GM18498 (cell line): Measurements from ENCODE around the gene FTO.

Experiments
- ATAC-seq: cut with Tn5 transposase; IDR thresholded peaks from one replicate; pipeline ENCODE4 v1.9.1; 2021; ENCODE audit warnings: mild to moderate bottlenecking, moderate library complexity; ENCODE audit not compliant: unreplicated experiment

FTO gene

DNA sequence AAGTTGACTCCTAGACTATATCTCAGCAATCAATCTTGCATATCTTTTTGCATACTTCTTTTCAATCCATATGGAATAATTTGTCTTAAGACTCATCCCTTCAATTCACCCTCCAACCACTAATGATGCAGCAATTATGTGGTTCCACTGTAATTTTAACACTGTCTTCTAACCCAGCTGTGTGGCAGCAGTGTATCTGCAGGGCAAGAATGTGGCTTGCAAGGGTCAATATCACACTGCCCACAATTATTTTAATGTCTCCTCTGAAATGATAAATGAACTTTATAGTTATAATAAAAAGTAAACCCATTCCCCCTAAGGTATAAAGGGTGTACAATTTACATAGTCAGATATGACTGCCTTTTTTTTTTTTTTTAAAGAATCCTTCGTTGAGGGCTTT, 48.6 kb downstream of the FTO start:
- no peak for ATAC-seq

- ATAC-seq, result no peak
Observed at GRCh38 chr16:53753431-53753830, 49.5 kb downstream of the FTO start.

DNA sequence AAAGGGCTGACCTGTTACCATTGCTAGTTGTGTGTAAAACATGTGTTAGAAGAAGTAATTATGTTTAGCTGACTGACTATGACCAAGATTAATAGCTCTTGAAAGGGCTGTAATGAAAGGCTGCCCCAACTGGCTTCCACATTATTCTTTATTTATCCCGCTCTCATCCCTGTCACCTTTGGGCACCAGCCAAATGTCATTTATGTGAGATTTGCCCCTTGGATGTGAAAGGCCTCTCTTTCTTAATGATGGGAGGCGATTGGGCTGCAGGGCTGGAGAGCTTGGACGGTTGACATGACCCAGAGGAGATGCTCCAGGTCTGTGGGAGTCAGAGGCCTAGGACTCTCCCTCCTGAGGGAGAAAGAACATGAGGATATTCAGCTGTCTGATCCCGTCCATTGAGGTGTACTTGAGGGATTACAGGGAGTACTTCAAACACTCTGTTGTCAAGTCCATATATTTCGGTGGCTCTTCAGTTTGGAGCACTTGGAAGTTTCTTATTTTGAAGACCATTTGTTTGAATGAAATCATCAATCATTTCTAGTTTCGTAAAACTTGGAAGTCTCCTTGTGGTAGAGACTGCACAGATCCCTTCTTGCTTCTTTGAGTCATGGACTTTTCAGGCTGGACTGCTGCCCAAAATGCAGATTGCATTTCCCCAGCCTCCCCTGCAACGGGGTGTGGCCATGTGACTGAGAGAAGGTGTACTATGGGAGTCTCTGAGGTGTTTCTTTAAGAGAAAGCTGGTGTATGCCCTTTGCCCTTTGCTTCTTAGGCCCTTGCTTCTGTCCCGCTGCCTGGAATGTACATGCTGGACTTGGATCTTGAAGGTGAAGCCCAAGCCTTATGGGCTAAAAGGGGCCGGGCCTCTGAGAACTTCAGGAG, 51.3 kb downstream of the FTO start:
- no peak for ATAC-seq

GRCh38 chr16:53756275-53756996, 52.5 kb downstream of the FTO start:
- no peak for ATAC-seq

DNA sequence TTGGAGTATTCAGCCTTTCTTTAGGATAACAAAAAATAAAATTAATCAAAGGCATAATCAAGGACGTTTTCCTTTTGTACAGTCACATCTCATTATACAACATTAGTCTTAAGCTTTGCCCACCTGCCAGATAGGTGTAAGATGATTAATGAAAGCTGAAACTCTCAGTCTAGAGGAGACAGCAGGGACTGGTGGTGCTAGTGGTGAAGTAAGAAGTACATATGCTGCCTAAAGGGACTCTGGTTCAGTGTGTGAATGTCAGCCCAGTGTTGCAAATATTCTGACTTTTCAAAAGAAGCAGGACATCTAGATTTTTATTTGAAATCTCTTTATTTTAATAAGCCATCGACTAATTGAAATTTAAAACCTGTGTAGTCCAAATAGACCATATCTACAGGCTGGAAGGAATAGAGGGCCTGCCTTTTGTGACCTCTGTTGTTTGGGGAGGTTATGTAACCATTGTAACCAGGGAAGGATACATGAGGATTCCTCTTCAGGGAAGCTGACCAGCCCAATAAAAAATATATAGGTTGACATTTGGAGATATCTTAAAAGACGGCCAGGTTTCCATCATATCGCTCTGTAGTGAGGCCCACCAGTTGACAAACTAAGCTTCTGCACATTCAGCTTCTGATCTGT, 54.1 kb downstream of the FTO start:
- ATAC-seq, result no peak

GRCh38 chr16:53761962-53762703, 58.2 kb downstream of the FTO start:
- ATAC-seq, result no peak

GRCh38 chr16:53766304-53767016, 62.5 kb downstream of the FTO start:
- ATAC-seq, result no peak

- no peak for ATAC-seq
Observed at GRCh38 chr16:53768167-53768566, 64.2 kb downstream of the FTO start.

DNA sequence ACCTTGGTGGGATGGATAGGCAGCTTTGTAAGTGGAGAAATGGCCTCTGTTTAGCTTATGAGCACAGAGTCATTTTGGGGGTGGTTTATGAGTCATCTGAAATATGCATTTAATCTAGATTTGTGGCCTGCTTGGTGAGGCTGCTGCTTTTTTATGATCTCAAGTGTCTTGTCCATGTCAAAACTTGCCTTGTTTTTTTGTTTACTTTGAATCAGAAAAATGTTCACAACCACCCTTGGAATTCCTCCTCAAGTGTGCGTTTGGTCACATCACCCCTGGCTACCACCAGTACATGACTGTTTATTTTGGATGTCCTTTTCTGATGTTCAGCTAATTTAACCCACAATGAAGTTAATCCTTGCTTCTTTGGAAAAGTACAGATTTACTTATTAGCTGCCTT, 64.6 kb downstream of the FTO start:
- no peak for ATAC-seq

- no peak for ATAC-seq
Observed at GRCh38 chr16:53769185-53769584, 65.2 kb downstream of the FTO start.

GRCh38 chr16:53769787-53770186, 65.8 kb downstream of the FTO start:
- no peak for ATAC-seq

DNA sequence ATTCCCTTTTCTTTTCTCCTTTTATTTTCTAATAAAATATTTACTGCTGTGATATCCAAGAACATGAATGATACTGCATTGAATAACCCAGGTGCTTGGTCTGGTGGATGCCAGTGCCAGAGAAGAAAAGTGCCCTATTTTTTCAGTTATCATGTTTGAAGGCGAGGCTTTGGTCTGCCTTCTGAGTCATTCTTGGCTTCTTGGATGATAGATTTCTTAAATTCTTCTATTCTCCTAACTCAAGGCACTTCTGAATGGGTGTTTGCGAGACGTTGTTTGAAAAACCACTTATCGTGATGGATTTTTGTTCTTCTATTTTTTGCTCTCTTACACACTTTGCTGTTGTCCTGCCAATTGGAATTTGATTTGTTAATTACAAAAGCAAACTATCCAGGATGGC, 66.7 kb downstream of the FTO start:
- no peak for ATAC-seq

DNA sequence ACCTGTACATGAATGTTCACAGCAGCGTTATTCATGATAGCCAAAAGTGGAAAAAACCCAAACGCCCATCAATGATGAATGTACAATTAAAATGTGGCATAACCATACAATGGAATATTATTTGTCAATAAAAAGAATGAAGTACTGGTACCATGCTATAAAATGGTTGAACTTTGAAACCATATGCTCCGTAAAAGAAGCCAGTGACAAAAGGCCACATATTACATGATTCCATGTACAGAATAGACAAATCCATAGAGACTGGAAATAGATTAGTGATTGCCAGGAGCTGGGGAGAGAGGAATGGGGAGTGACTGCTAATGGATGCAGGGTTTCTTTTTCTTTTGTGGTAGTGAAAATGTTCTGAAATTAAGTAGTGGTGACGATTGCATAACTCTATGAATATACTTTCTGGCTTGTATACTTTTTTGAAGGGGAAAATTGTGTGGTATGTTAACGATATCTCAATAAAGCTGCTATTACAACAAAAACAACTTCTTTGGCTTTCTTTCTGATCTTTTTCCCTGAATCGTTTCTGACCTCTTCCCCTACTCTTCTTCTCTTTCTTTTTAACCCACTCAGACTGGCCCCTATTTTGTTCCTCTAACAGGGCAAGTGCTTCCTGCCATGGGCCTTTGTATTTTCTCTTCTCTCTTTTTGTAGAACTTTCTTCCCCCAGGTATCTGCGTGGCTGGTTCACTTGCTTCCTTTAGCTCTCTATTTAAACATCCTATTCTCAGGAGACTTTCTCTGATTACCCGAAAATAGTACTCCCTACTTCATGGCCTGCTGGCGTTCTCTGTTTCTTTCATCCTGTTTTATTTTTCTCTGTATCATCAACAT, 67.9 kb downstream of the FTO start:
- no peak for ATAC-seq

DNA sequence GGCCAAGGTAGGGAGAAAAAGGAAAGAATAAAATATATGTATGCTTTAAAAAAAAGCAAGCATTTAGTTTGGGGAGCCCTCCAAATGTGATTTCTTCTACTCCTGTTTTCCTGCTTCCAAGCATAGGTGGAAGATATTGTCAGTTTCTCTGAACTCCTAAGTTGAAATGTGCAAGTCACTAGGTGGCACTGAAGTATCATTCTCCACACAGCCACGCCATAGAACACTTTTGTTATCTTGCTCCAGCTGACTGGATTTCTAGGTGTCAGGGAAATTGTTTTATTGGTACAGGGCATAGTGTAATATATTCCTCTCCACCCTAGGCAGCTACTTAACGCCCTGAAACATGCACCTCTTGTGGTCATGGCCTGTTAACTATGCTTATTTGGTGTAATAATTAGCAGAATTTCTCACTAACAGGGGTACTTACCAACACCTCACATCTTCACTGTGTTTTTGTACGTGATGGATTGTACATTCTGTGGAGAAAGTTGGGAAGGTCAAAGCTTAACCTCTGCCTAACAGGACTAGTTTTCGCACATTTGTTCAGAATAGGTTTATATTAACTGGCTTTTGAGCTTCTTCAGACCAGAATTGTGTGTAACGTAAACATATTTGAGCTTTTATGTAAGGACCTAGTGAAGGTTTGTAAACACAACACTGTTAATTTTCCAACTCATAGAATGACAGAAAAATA, 69.3 kb downstream of the FTO start:
- no peak for ATAC-seq

DNA sequence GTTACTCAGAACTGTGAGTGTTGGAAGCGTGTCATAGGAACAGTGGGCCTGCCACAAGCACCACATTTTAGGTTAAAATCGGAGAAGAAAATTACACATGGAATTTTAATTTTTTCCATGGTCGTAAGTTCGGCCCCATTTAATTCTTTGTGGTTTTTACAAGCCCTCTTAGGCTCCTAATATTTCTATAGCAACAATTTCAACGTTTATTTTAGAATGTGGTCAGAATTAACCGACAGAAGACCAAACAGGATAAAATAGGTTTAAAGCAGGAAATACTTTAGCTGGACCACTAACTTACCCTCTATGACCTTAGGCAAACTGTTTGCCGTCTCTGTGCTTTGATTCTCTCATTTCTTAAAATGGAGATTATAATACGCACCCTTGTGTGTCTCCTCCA, 69.9 kb downstream of the FTO start:
- ATAC-seq, result no peak

- no peak for ATAC-seq
Observed at GRCh38 chr16:53775106-53775820, 71.3 kb downstream of the FTO start.

- ATAC-seq, result no peak
Observed at GRCh38 chr16:53775821-53776431, 72.0 kb downstream of the FTO start.

- no peak for ATAC-seq
Observed at GRCh38 chr16:53779186-53779585, 75.2 kb downstream of the FTO start.
